ENCODE measurements around the gene ZNF469.

ZNF469 gene

GRCh38 chr16:88377961-88378360 lies 4.8 kb upstream of the ZNF469 start:
- no peak for DNase-seq (ENCODE audit: low read depth)

DNA sequence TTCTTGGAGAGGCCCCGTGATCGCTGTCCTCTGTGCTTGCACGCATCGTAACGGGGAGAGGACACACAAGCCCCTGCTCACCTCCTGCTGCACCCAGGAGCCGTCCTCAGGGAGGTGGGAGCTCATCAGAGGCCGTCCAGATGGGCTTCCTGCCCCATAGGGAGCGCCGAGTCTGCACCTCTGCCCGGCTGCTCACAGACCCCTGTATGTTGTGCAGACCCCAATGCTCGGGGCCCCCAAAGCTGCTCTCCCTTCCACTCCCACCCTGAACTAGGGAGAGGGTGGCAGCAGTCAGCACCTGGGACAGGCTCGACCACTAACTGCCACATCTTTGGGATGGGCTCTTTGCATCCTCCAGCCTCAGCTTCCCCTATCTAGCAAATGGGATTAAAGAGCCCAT lies 4.4 kb upstream of the ZNF469 start:
- DNase-seq (ENCODE audit: low read depth): no peak

- no peak for DNase-seq (ENCODE audit: low read depth)
These were observed 3.7 kb upstream of the ZNF469 start for GRCh38 chr16:88378836-88379693.

- no peak for DNase-seq (ENCODE audit: low read depth)
These were observed 3.1 kb upstream of the ZNF469 start for GRCh38 chr16:88379694-88380040.

GRCh38 chr16:88380099-88380498 lies 2.7 kb upstream of the ZNF469 start:
- no peak for DNase-seq (ENCODE audit: low read depth)

GRCh38 chr16:88380619-88381018 lies 2.1 kb upstream of the ZNF469 start:
- DNase-seq (ENCODE audit: low read depth): no peak

DNA sequence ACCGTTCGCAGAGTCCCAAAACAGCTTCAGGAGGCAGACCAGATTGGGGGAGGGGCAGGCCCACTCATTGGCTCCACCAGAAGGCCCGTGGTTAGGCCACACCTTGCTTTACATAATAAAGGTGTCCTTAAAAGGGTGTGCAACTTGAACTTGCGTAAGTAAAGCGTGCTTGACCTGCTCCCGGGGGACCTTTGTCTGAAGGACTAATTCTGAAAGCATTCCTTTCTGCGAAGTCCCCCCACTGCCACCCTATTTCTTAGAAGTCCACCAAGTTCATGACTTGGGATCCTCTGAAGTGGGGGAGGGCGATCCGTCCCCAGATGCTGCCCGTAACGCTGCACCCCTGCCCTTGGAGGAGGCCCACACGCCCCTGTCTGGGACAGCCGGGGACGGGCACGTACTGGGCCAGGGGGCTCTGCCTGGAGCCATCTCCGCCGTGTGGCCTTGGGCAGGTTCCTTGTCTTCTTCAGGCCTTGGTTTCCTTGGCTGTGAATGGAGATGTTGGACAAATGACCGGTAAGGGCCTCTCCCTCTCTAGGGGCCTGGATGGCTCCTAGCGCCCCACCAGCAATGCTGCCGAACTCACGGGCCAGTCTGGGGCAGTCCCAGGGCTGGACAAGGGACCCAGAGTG lies 823 bp upstream of the ZNF469 start:
- no peak for DNase-seq (ENCODE audit: low read depth)

- DNase-seq (ENCODE audit: low read depth): no peak
These were observed 852 bp downstream of the ZNF469 start for GRCh38 chr16:88383401-88384221.

DNA sequence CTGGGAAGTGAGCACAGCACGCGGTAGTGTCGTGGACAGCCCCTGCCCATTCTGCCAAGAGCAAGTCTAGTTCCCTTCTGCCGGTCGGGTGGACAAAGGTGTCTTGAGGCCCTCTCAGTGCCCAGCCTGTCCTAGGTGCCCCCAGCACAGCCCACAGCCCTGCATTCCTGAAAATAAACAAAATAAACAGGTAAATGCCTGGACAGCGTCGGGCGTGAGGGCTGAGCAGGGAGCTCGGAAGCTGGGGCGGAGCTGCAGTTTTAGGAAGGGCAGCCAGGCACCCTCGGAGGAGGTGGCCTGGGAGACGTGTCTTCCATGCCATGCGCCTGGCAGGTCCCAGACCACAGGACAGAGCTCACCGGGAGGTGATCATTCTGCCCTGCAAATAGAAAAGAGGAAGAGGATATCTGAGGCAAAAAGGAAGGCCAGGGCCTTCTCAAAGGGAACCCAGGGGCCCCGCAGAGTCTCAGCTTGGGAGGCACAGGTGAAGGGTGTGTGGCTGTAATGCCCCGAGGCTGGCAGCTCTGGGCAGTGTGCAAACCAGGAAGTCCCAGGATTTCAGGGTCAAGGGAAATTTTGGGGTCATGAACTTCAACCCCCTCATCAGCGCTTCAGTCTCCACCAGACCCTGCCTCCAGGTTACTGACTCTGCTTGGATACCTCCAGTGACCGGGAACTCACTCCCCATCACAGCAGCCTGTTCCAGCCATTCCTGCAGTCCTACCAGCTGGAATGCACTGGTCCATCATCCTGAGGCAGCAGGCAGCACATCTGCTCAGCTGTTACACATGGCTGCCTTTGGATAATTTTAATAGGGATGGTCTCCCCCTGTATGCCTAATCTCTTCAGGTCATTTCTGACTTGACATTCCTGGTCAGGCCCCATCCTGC lies 1.7 kb downstream of the ZNF469 start:
- no peak for DNase-seq (ENCODE audit: low read depth)

GRCh38 chr16:88385112-88385594 lies 2.4 kb downstream of the ZNF469 start:
- DNase-seq (ENCODE audit: low read depth): no peak

GRCh38 chr16:88385831-88386815 lies 3.4 kb downstream of the ZNF469 start:
- no peak for DNase-seq (ENCODE audit: low read depth)

DNA sequence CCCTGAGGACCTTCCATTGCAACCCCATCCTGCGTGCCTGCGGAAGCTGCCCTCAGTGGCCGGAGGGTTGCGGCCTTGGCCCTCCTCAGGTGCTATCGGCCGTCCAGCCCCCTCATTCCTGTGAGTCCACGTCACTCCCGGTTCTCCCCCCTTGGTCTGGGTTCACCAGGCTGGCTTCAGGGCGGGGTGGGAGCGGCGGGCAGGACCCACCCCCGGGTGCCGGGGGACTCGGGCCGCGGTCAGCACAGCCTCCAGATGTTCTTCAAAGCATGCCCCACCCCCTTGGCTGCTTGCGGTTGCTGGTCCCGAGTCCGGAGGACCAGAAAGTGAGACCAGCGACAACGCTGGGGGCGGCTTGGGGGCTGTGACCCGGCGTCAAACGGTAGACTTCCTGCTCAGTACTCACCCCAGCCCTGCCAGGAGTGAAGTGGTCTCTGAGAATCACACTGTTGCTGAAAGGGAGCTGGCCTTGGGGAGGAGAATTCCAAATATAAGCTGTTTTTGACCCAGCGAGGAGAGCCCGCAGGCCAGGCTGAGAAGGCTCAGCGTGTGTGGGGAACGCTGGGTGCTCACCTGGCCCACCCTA lies 4.5 kb downstream of the ZNF469 start:
- DNase-seq (ENCODE audit: low read depth): no peak

- no peak for DNase-seq (ENCODE audit: low read depth)
These were observed 5.3 kb downstream of the ZNF469 start for GRCh38 chr16:88387941-88388627.

DNA sequence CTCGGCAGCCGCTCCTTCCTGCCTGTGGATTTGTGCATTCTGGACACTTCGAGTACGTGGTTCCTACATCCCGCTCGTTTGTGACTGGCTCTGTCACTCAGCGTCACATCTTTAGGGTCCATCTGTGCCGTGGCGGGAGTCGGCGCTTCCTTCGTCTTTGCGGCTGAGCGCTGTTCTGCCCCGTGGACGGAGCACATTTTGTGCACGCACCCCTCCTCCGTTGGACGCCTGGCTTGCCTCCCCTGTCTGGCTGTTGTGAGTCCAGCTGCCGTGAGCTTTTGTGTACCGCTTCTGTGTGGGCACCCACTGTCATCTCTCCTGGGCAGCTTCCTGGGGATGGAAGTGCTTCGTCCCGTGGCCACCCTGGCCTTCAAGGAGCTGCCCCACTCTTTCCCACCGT lies 6.4 kb downstream of the ZNF469 start:
- DNase-seq (ENCODE audit: low read depth): no peak

GRCh38 chr16:88389621-88390160 lies 6.9 kb downstream of the ZNF469 start:
- no peak for DNase-seq (ENCODE audit: low read depth)

DNA sequence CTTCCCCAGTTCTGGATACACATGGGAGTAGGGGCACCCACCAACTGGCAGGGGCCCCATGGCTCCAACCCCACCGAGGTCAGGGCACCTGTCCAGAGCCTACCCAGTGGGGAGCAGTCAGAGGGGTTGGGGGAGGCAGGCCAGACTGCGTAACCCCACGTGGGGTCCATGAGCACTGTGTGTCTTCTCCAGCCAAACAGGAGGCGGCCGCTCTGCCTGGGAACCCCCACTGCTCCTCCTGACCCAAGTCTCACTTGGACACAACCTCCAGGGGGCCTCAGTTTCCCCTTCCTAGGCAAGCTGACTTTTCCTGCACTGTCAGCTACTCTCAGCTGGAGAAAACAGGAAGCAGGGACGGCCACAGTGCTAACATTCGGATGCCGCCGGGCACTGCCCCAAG lies 7.5 kb downstream of the ZNF469 start:
- no peak for DNase-seq (ENCODE audit: low read depth)

DNA sequence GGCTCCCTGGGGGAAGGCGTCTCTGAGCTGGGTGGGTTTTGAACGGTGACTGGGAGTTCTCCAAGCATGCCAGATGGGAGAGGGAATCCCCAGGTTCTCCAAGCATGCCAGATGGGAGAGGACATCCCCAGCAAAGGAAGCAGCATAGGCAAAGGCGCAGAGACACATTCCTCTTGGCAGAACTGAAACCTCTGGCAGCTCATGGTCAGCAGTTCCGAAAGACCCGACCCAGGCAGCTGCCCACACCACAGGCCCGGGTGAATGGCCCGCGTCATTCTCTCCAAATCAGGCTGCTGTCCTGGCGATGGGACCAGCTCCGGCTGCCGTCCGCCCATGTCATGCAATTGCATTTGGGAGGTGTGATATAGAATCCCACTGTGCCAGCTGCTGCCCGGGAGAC lies 8.0 kb downstream of the ZNF469 start:
- DNase-seq (ENCODE audit: low read depth): no peak

- no peak for DNase-seq (ENCODE audit: low read depth)
These were observed 8.5 kb downstream of the ZNF469 start for GRCh38 chr16:88391144-88391850.

- no peak for DNase-seq (ENCODE audit: low read depth)
These were observed 9.4 kb downstream of the ZNF469 start for GRCh38 chr16:88392111-88392510.

Data from non-pigmented ciliary epithelial cell (primary cell).